HEK293 (cell line): Measurements from ENCODE around the gene CLINT1.
A peak's percentile ranks its signal among the peaks of the same experiment; 100 is the strongest.

Experiments used
- CTCF ChIA-PET: fragments of 350-600 bp; formaldehyde crosslinking; extraction: SDS; loops from one replicate; lab custom pipeline; 2021; ENCODE audit warnings: antibody characterized with exemption; lab: Yijun Ruan, JAX
- POLR2A ChIA-PET: fragments of 300-600 bp; formaldehyde crosslinking; extraction: SDS; loops from one replicate; lab custom pipeline; 2020; ENCODE audit warnings: antibody characterized with exemption, inconsistent platforms; lab: Yijun Ruan, JAX
- H3K27ac ChIP-seq: fragments of 200-500 bp; sonication (Bioruptor generic); 2 replicates; pipeline ENCODE4 v1.5.1; 2014; ENCODE audit warnings: low read depth, low read length, control low read depth, inconsistent platforms; ENCODE audit errors: extremely low read depth
- H3K36me3 ChIP-seq, 2 experiments: fragments of 200-500 bp in 1 of 2; sonication (Bioruptor generic) in 1 of 2; 1 replicate in 1 of 2; 2 replicates in 1 of 2; pipeline ENCODE4 v1.5.1; 2014 to 2017; ENCODE audit warnings: inconsistent platforms in 2 of 2, low read length in 2 of 2; ENCODE audit not compliant: control insufficient read depth in 2 of 2, insufficient read depth in 1 of 2
- H3K4me1 ChIP-seq: fragments of 200-500 bp; sonication (Bioruptor generic); 2 replicates; pipeline ENCODE4 v1.5.1; 2014; ENCODE audit warnings: mild to moderate bottlenecking, low read length, inconsistent platforms; ENCODE audit not compliant: control insufficient read depth, insufficient read depth
- H3K4me3 ChIP-seq: 2 replicates; pipeline ENCODE4 v1.5.1; 2011; ENCODE audit warnings: low read depth, mild to moderate bottlenecking, control low read depth, low read length, moderate library complexity
- H3K9me3 ChIP-seq: fragments of 200-500 bp; sonication (Bioruptor generic); 2 replicates; pipeline ENCODE4 v1.5.1; 2014; ENCODE audit warnings: low read depth, low read length, inconsistent platforms; ENCODE audit not compliant: control insufficient read depth, insufficient read depth
- CTCF ChIP-seq: fragments of 450-650 bp; formaldehyde crosslinking; IDR thresholded peaks from 2 replicates; pipeline ENCODE4 v1.5.1; 2016; ENCODE audit warnings: missing biosample characterization, missing genetic modification characterization
- ELK4 ChIP-seq: IDR thresholded peaks from 2 replicates; pipeline ENCODE4 v1.6.1; 2011; ENCODE audit warnings: mild to moderate bottlenecking, low read depth, low read length, borderline replicate concordance
- GLIS2 ChIP-seq: fragments of 450-650 bp; formaldehyde crosslinking; IDR thresholded peaks from 2 replicates; pipeline ENCODE4 v1.5.1; 2016; ENCODE audit warnings: missing biosample characterization, missing genetic modification characterization
- KLF8 ChIP-seq: fragments of 450-650 bp; formaldehyde crosslinking; IDR thresholded peaks from 2 replicates; pipeline ENCODE4 v1.5.1; 2016; ENCODE audit warnings: missing biosample characterization, missing genetic modification characterization
- MYNN ChIP-seq: fragments of 450-650 bp; formaldehyde crosslinking; IDR thresholded peaks from 2 replicates; pipeline ENCODE4 v1.5.1; 2016; ENCODE audit warnings: missing biosample characterization, missing genetic modification characterization, borderline replicate concordance
- MZF1 ChIP-seq: fragments of 450-650 bp; formaldehyde crosslinking; IDR thresholded peaks from 2 replicates; pipeline ENCODE4 v1.5.1; 2017; ENCODE audit warnings: missing biosample characterization, missing genetic modification characterization, borderline replicate concordance
- REPIN1 ChIP-seq: fragments of 450-650 bp; formaldehyde crosslinking; IDR thresholded peaks from 2 replicates; pipeline ENCODE4 v1.5.1; 2017; ENCODE audit warnings: missing biosample characterization, missing genetic modification characterization, low read depth
- TRIM28 ChIP-seq: IDR thresholded peaks from 2 replicates; pipeline ENCODE4 v1.6.1; 2011; ENCODE audit warnings: low read length, control low read depth, borderline replicate concordance
- ZNF132 ChIP-seq: fragments of 450-650 bp; formaldehyde crosslinking; IDR thresholded peaks from 2 replicates; pipeline ENCODE4 v1.5.1; 2017; ENCODE audit warnings: missing biosample characterization, missing genetic modification characterization, borderline replicate concordance
- ZNF146 ChIP-seq: fragments of 450-650 bp; formaldehyde crosslinking; IDR thresholded peaks from 2 replicates; pipeline ENCODE4 v1.5.1; 2016; ENCODE audit warnings: missing biosample characterization, missing genetic modification characterization
- ZNF26 ChIP-seq: fragments of 450-650 bp; formaldehyde crosslinking; IDR thresholded peaks from 2 replicates; pipeline ENCODE4 v1.5.1; 2016; ENCODE audit warnings: missing biosample characterization, missing genetic modification characterization
- ZNF274 ChIP-seq, 2 experiments: fragments of 200-500 bp in 1 of 2; fragments of 450-650 bp in 1 of 2; sonication (Bioruptor generic) in 1 of 2; formaldehyde crosslinking in 1 of 2; IDR thresholded peaks; 2 replicates each; pipeline versions ENCODE4 v1.5.1 to v1.6.1; 2014 to 2016; ENCODE audit warnings: borderline replicate concordance in 1 of 2, inconsistent platforms in 1 of 2, low read length in 1 of 2, missing biosample characterization in 1 of 2, missing genetic modification characterization in 1 of 2
- ZNF302 ChIP-seq: fragments of 450-650 bp; formaldehyde crosslinking; IDR thresholded peaks from 2 replicates; pipeline ENCODE4 v1.5.1; 2016; ENCODE audit warnings: missing biosample characterization, missing genetic modification characterization, low read depth
- ZNF335 ChIP-seq: fragments of 450-650 bp; formaldehyde crosslinking; conservative IDR thresholded peaks from 2 replicates; pipeline ENCODE4 v1.5.1; 2016; ENCODE audit warnings: missing biosample characterization, missing genetic modification characterization
- ZNF37A ChIP-seq: fragments of 450-650 bp; IDR thresholded peaks from 2 replicates; pipeline ENCODE4 v1.5.1; 2018; ENCODE audit warnings: missing biosample characterization, missing genetic modification characterization
- ZNF404 ChIP-seq: fragments of 450-650 bp; formaldehyde crosslinking; IDR thresholded peaks from 2 replicates; pipeline ENCODE4 v1.5.1; 2017; ENCODE audit warnings: missing biosample characterization, missing genetic modification characterization
- ZNF449 ChIP-seq: fragments of 450-650 bp; formaldehyde crosslinking; IDR thresholded peaks from 2 replicates; pipeline ENCODE4 v1.5.1; 2017; ENCODE audit warnings: missing biosample characterization, mild to moderate bottlenecking, missing genetic modification characterization, moderate library complexity
- ZNF501 ChIP-seq: fragments of 450-650 bp; formaldehyde crosslinking; IDR thresholded peaks from 2 replicates; pipeline ENCODE4 v1.5.1; 2016; ENCODE audit warnings: missing biosample characterization, missing genetic modification characterization
- ZNF544 ChIP-seq: fragments of 450-650 bp; formaldehyde crosslinking; IDR thresholded peaks from 2 replicates; pipeline ENCODE4 v1.5.0; 2017; ENCODE audit warnings: missing biosample characterization, missing genetic modification characterization
- ZNF704 ChIP-seq: fragments of 450-650 bp; formaldehyde crosslinking; IDR thresholded peaks from 2 replicates; pipeline ENCODE4 v1.5.1; 2016; ENCODE audit warnings: missing biosample characterization, missing genetic modification characterization
- ZNF76 ChIP-seq: fragments of 450-650 bp; formaldehyde crosslinking; IDR thresholded peaks from 2 replicates; pipeline ENCODE4; 2016; ENCODE audit warnings: low read depth, missing biosample characterization, missing genetic modification characterization, borderline replicate concordance
- ZSCAN5A ChIP-seq: fragments of 450-650 bp; formaldehyde crosslinking; IDR thresholded peaks from 2 replicates; pipeline ENCODE4 v1.5.1; 2016; ENCODE audit warnings: missing biosample characterization, missing genetic modification characterization

Gene CLINT1

GRCh38 chr5:157865781-157866180 lies 6.8 kb upstream of the CLINT1 start:
- Histone ChIP-seq H3K27ac (no peak overlapping the region), H3K36me3 (no peaks in the 10 kb centered on the region), H3K4me3 (no peak overlapping the region), H3K9me3 (no peaks in the 10 kb centered on the region), H3K4me1 (no peaks in the 10 kb centered on the region)
- ChIA-PET POLR2A (no interaction called here), CTCF (interaction anchor here (0.6 kb wide), 1 partner anchor 50 kb away, joined by 6 read pairs; no protein-coding TSS in a partner anchor)
- TF ChIP-seq ZNF146 (tag by site-specific recombination), result no peak
- TF ChIP-seq ZNF132 (tag by site-specific recombination), result no peak
- no peak for TF ChIP-seq REPIN1
- TF ChIP-seq ZNF37A (tag by site-specific recombination), result no peak
- no peak for TF ChIP-seq GLIS2
- TF ChIP-seq ZNF335 (tag by site-specific recombination), result no peak
- TF ChIP-seq MZF1 (tag by site-specific recombination), result no peak
- no peak for TF ChIP-seq MYNN (tag by site-specific recombination)
- TF ChIP-seq ZNF544 (tag by site-specific recombination), result no peak

- ChIA-PET CTCF (no interaction called here), POLR2A (no interaction called here)
- no peak overlapping the region for H3K27ac ChIP-seq
- no peak overlapping the region for H3K4me3 ChIP-seq
- no peak for TF ChIP-seq TRIM28
- peak; percentile 65 for TF ChIP-seq ZNF449
- TF ChIP-seq, all 188 proteins: peak for 1
- no peaks in the 10 kb centered on the region for H3K36me3 ChIP-seq
- H3K9me3 ChIP-seq, result no peaks in the 10 kb centered on the region
- H3K4me1 ChIP-seq, result no peaks in the 10 kb centered on the region
Measured at GRCh38 chr5:157864067-157864466, 5.1 kb upstream of the CLINT1 start.

GRCh38 chr5:157862183-157862851 lies 3.4 kb upstream of the CLINT1 start:
- no peak overlapping the region for H3K27ac ChIP-seq
- H3K4me3 ChIP-seq, result no peak overlapping the region
- no peaks in the 10 kb centered on the region for H3K4me1 ChIP-seq
- CTCF ChIA-PET, result interaction anchor here (0.6 to 0.7 kb wide), 2 partner anchors 10 to 50 kb away, joined by 3 to 7 read pairs; no protein-coding TSS in a partner anchor
- POLR2A ChIA-PET, result no interaction called here
- H3K36me3 ChIP-seq, result no peaks in the 10 kb centered on the region
- no peaks in the 10 kb centered on the region for H3K9me3 ChIP-seq
- TF ChIP-seq ZNF274 (IDR thresholded peaks at IDR 0.05; ENCODE audit: low read length) (no peak), ZNF274 (tag by site-specific recombination; IDR thresholded peaks at IDR 0.05; ENCODE audit: borderline replicate concordance) (no peak), ZSCAN5A (tag by site-specific recombination) (no peak), KLF8 (tag by site-specific recombination) (no peak), ZNF26 (tag by site-specific recombination) (no peak), ZNF404 (tag by site-specific recombination) (no peak), ZNF501 (tag by site-specific recombination) (no peak), CTCF (tag by site-specific recombination) (no peak), ZNF704 (tag by site-specific recombination) (no peak), ZNF302 (no peak), ELK4 (no peak), ZNF76 (tag by site-specific recombination) (no peak)
